A549 (cell line): ENCODE results near the gene TC2N. TPM values are rescaled to one million over a fixed set of nuclear protein-coding genes. Genes with fewer than 3 reads are reported as not detected.

Source experiments
- ATAC-seq, 2 experiments: fragments of 200-7000 bp in 1 of 2; fragments of >200 bp in 1 of 2; cut with Nextera tagmentation in 1 of 2; cut with Tn5 transposase in 1 of 2; 3 replicates each; pipeline versions ENCODE4 v1.8.0 to v1.9.1; 2018 to 2020; ENCODE audit warnings: mild to moderate bottlenecking in 1 of 2, moderate library complexity in 1 of 2
- CTCF ChIA-PET: fragments of 300-600 bp; sonication (Branson Sonifier 250); formaldehyde crosslinking; extraction: SDS; loops from one replicate; lab custom pipeline; 2021; ENCODE audit warnings: antibody characterized with exemption, inconsistent platforms; lab: Yijun Ruan, JAX
- POLR2A ChIA-PET: fragments of 350-600 bp; formaldehyde crosslinking; extraction: SDS; loops from one replicate; lab custom pipeline; 2021; ENCODE audit warnings: antibody characterized with exemption, inconsistent platforms; lab: Yijun Ruan, JAX
- DNase-seq, 2 experiments: peaks; one replicate each; pipeline versions ENCODE4 v3.0.0 to v3.0.0-alpha.2; 2011 to 2016; ENCODE audit warnings: low read depth in 1 of 2, low spot score in 1 of 2
- FAIRE-seq: peaks from 2 replicates; lab custom pipeline; 2011; peaks lifted over from hg19 to GRCh38; lab: Jason Lieb, UNC
- H3K27ac ChIP-seq, 2 experiments: fragments of >200 bp; sonication (Bioruptor Twin); formaldehyde crosslinking; 3 replicates each; pipeline ENCODE4 v1.5.1; 2016 to 2017
- H3K4me1 ChIP-seq: fragments of >200 bp; sonication (Bioruptor Twin); formaldehyde crosslinking; 3 replicates; pipeline ENCODE4 v1.6.1; 2016
- H3K4me2 ChIP-seq: fragments of >200 bp; sonication (Bioruptor Twin); formaldehyde crosslinking; 3 replicates; pipeline ENCODE4 v1.6.1; 2016
- H3K4me3 ChIP-seq: fragments of >200 bp; sonication (Bioruptor Twin); formaldehyde crosslinking; 3 replicates; pipeline ENCODE4 v1.5.1; 2016
- H3K9me3 ChIP-seq: fragments of >200 bp; sonication (Bioruptor Twin); formaldehyde crosslinking; 3 replicates; pipeline ENCODE4 v1.6.1; 2016
- ATOH8 ChIP-seq: fragments of 250-450 bp; sonication (Bioruptor Pico); IDR thresholded peaks from 2 replicates; pipeline ENCODE4 v1.5.0; 2020; ENCODE audit warnings: low read depth, mild to moderate bottlenecking, moderate library complexity
- BCL3 ChIP-seq: fragments of >200 bp; sonication (Bioruptor Twin); formaldehyde crosslinking; IDR thresholded peaks from 3 replicates; pipeline ENCODE4 v1.6.1; 2016
- CBX8 ChIP-seq: fragments of 200-600 bp; sonication (generic); IDR thresholded peaks from 2 replicates; pipeline ENCODE4 v1.6.1; 2016
- CHD2 ChIP-seq: fragments of 150-350 bp; IDR thresholded peaks from 2 replicates; pipeline ENCODE4 v1.6.1; 2014; ENCODE audit warnings: low read length; ENCODE audit not compliant: partially characterized antibody
- HDAC2 ChIP-seq: fragments of 200-600 bp; sonication (generic); IDR thresholded peaks from 2 replicates; pipeline ENCODE4 v1.6.1; 2016
- HES2 ChIP-seq: fragments of >200 bp; sonication (Bioruptor Twin); formaldehyde crosslinking; IDR thresholded peaks from 2 replicates; pipeline ENCODE4 v1.6.1; 2016
- HMGXB4 ChIP-seq: fragments of 250-450 bp; sonication (Bioruptor Pico); IDR thresholded peaks from 2 replicates; pipeline ENCODE4 v1.5.0; 2021; ENCODE audit warnings: mild to moderate bottlenecking, moderate library complexity, borderline replicate concordance
- JUN ChIP-seq, 2 experiments: fragments of >200 bp; sonication (Bioruptor Twin); formaldehyde crosslinking; IDR thresholded peaks; 2 replicates in 1 of 2; 3 replicates in 1 of 2; pipeline ENCODE4 v1.6.1; 2016 to 2017
- JUNB ChIP-seq: fragments of >200 bp; sonication (Bioruptor Twin); formaldehyde crosslinking; IDR thresholded peaks from 2 replicates; pipeline ENCODE4 v1.6.1; 2016
- KDM5A ChIP-seq: fragments of 200-600 bp; sonication (generic); IDR thresholded peaks from 2 replicates; pipeline ENCODE4 v1.6.1; 2016; ENCODE audit warnings: antibody characterized with exemption, mild to moderate bottlenecking
- MAX ChIP-seq: IDR thresholded peaks from 2 replicates; pipeline ENCODE4 v1.6.1; 2012
- MYC ChIP-seq: IDR thresholded peaks from 2 replicates; pipeline ENCODE4 v1.6.1; 2012; ENCODE audit warnings: mild to moderate bottlenecking, inconsistent platforms, low read length, improper control_type of control experiment, borderline replicate concordance
- NR3C1 ChIP-seq: fragments of >200 bp; sonication (Bioruptor Twin); formaldehyde crosslinking; IDR thresholded peaks from 3 replicates; pipeline ENCODE4 v1.6.1; 2017
- POLR2AphosphoS2 ChIP-seq: conservative IDR thresholded peaks from 2 replicates; pipeline ENCODE4 v1.6.1; 2012; ENCODE audit warnings: low read length, improper control_type of control experiment, inconsistent platforms
- RAD21 ChIP-seq, 2 experiments: fragments of >200 bp in 1 of 2; sonication (Bioruptor Twin) in 1 of 2; formaldehyde crosslinking in 1 of 2; IDR thresholded peaks in 1 of 2; conservative IDR thresholded peaks in 1 of 2; 2 replicates in 1 of 2; 3 replicates in 1 of 2; pipeline ENCODE4 v1.6.1; 2012 to 2018; ENCODE audit warnings: inconsistent platforms in 1 of 2
- RARB ChIP-seq: fragments of 250-450 bp; sonication (Bioruptor Pico); IDR thresholded peaks from 2 replicates; pipeline ENCODE4 v1.8.0; 2021; ENCODE audit warnings: mild to moderate bottlenecking, moderate library complexity
- RCOR1 ChIP-seq: fragments of 150-350 bp; IDR thresholded peaks from 2 replicates; pipeline ENCODE4 v1.6.1; 2014; ENCODE audit warnings: antibody characterized with exemption, low read length, low read depth
- REST ChIP-seq: fragments of 200-600 bp; sonication (generic); IDR thresholded peaks from 2 replicates; pipeline ENCODE4 v1.6.1; 2016; ENCODE audit warnings: antibody characterized with exemption, mild to moderate bottlenecking, moderate library complexity
- USF2 ChIP-seq: fragments of 450-650 bp; IDR thresholded peaks from 2 replicates; pipeline ENCODE4 v1.6.1; 2014; ENCODE audit warnings: antibody characterized with exemption
- ZC3H11A ChIP-seq: fragments of 450-650 bp; IDR thresholded peaks from 2 replicates; pipeline ENCODE4 v1.6.1; 2014; ENCODE audit warnings: antibody characterized with exemption, mild to moderate bottlenecking
- ZNF302 ChIP-seq: fragments of 250-450 bp; sonication (Bioruptor Pico); IDR thresholded peaks from 2 replicates; pipeline ENCODE4 v1.9.0; 2021; ENCODE audit warnings: inconsistent platforms, mild to moderate bottlenecking, moderate library complexity
- WGBS: methylation state at CpG from one replicate; pipeline ENCODE4 v1.1.6; 2017; ENCODE audit errors: missing lambda C conversion rate; 5-methylcytosine and 5-hydroxymethylcytosine counted together
- polyA plus RNA-seq, 4 experiments: library from polyadenylated mRNA; depleted of rRNA in 3 of 4; stranded (reverse); fragments of >200 nt; fragmentation: RNase III in 1 of 4; extraction: RNeasy Plus Mini Kit Qiagen cat#74134 plus additional on column Dnase treatment in 1 of 4; gene quantifications; 2 replicates in 3 of 4; 3 replicates in 1 of 4; pipeline ENCODE4 v1.2.3, GENCODE V29; 2011 to 2017

The TC2N gene
- polyA plus RNA-seq, 2 of the 4 experiments (the other 2 are of a cell fraction), result 0.43 to 5.5 TPM

GRCh38 chr14:91754819-91755218 is 112.5 kb downstream of the TC2N start:
- Histone ChIP-seq H3K4me2 (peak overlapping the region; percentile 56), H3K4me3 (no peak overlapping the region), H3K4me1 (peaks cover 20% of the 10 kb centered on the region), H3K9me3 (peaks cover 14% of the 10 kb centered on the region; the same call in 2 of the 3 replicates), H3K27ac (peak overlapping the region; percentile 46 to 65; a peak in 5 of 6 replicates)
- DNase-seq (peak in 1 of 2 experiments; percentile 27), ATAC-seq (no peak), FAIRE-seq (no peak)
- WGBS, result 5% methylated on average over 1 of the region's 1 CpG
- ChIA-PET CTCF (no interaction called here), POLR2A (no interaction called here)
- TF ChIP-seq POLR2AphosphoS2 (no peak), KDM5A (no peak), HES2 (no peak), HMGXB4 (no peak), ATOH8 (CRISPR knock-in tag) (no peak), RARB (CRISPR knock-in tag) (no peak), JUNB (no peak)

GRCh38 chr14:91754185-91754584 is 113.2 kb downstream of the TC2N start:
- FAIRE-seq (no peak), DNase-seq (no peak), ATAC-seq (no peak)
- peaks cover 20% of the 10 kb centered on the region for H3K4me1 ChIP-seq
- CTCF ChIA-PET, result no interaction called here
- 97% methylated on average over 1 of the region's 1 CpG for WGBS
- H3K4me2 ChIP-seq, result no peak overlapping the region
- no peak for TF ChIP-seq CBX8
- no peak for TF ChIP-seq MAX
- no peak for TF ChIP-seq JUN (IDR thresholded peaks at IDR 0.05)
- no peak for TF ChIP-seq NR3C1
- no peak for TF ChIP-seq USF2
- no peak for TF ChIP-seq REST
- no peak for TF ChIP-seq CHD2
- TF ChIP-seq, all 56 proteins: peak for 0
- POLR2A ChIA-PET, result no interaction called here
- Histone ChIP-seq H3K9me3 (peaks cover 14% of the 10 kb centered on the region; the same call in 2 of the 3 replicates), H3K27ac (peak overlapping the region in 1 of 2 experiments; percentile 65; a peak in 3 of 6 replicates), H3K4me3 (no peak overlapping the region)

GRCh38 chr14:91753501-91754128 is 113.7 kb downstream of the TC2N start:
- no peak for DNase-seq
- no peak for ATAC-seq
- H3K9me3 ChIP-seq, result peaks cover 14% of the 10 kb centered on the region; the same call in 2 of the 3 replicates
- peaks cover 20% of the 10 kb centered on the region for H3K4me1 ChIP-seq
- 83% methylated on average over 4 of the region's 4 CpGs for WGBS
- H3K4me3 ChIP-seq, result no peak overlapping the region
- ChIA-PET CTCF (no interaction called here), POLR2A (no interaction called here)
- H3K27ac ChIP-seq, result 0 out of 6 replicates have a peak overlapping the region, but pooled peaks of 1 of the 2 experiments have one; percentile 65
- FAIRE-seq, result peak; percentile 63
- H3K4me2 ChIP-seq, result no peak overlapping the region
- TF ChIP-seq BCL3 (no peak), RCOR1 (no peak), HDAC2 (no peak), ZC3H11A (no peak), RAD21 (conservative IDR thresholded peaks at IDR 0.05 in 1 of 2, IDR thresholded peaks at IDR 0.05 in 1 of 2) (no peak), USF2 (no peak), MYC (no peak), ZNF302 (CRISPR knock-in tag) (no peak)
